ENCODE measurements around the gene TIMM22.

TIMM22 gene

GRCh38 chr17:1025733-1026598 lies 29.0 kb downstream of the TIMM22 start:
- no peak for DNase-seq

DNA sequence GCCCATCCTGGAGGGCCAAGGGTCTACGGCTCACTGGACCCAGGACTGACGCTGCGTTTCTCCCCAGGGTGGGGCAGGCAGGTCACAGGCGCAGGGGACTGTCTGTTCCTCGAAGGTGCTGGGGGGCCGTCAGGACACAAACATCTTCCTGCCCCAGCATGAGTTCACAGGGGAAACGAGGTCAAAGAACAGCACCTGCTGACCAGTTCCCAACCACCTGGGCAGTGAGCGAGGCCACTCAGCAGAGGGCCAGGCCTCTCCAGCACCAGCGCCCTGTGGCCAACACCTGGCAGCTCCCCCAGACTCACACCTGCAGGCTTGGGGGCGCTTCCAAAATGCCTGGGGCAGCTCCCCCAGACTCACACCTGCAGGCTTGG lies 29.7 kb downstream of the TIMM22 start:
- DNase-seq = no peak

GRCh38 chr17:1027044-1027443 lies 30.1 kb downstream of the TIMM22 start:
- DNase-seq = no peak

- DNase-seq = no peak
These were observed 32.4 kb downstream of the TIMM22 start for GRCh38 chr17:1029196-1029921.

GRCh38 chr17:1029922-1030644 lies 33.2 kb downstream of the TIMM22 start:
- no peak for DNase-seq

DNA sequence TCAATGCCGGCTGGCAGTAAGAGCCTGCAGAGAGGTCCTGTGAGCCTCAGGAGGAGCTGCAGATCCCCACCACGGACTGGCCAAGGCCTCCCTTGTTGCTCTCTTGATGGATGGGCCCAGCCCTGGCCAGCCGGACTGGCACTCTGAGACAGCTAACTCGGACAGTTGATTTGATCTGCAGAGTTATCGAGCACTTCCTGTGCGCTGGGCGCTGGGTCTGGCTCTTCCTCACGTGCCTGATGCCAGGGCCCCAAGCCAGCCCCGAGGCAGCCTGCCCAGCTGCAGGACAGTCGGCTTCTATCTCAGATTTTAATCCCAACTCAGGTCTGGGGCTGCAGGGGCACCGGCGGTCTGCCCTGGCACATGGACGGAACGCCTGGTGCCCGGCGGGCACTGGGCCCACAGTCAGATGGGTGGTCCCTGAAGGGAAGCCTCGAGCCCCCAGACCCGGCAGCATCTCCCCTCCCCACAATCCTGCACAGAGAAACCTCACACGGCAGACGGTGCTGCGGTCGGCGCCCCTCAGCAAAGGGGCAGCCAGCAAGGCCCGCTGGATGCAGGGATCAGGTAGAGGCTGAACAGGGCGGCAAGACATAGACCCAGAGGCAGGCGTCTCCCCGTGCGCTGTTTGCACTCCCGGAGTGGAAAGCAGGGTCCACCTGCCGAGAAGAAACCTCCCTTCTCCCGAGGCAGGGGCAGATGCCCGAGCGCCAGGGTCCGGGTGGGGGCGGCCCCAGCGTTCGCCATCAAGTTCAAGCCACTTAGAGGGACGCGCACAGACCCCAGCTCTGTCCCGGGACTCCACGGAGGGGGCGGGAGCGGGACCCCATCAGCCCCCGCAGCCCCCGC lies 34.0 kb downstream of the TIMM22 start:
- no peak for DNase-seq

DNA sequence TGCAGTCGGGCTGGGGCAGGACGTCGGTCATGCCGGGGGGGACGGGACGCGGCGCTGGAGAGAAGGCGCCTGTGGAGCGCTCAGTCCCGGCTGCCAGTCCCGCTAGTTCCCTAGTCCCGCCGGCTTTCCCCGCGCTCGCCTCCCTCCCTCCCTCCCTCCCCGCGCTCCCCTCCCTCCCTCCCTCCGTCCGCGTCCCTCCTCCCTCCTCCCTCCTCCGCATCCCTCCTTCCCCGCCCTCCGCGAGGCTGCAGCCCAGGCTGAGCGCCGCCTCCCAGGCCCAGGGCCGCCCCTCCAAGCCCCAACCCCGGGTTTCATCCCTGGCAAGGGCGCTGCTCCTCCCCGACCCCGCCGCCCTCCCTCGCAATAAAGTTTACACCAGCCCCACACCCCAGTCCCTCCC lies 34.8 kb downstream of the TIMM22 start:
- no peak for DNase-seq

- no peak for DNase-seq
These were observed 35.5 kb downstream of the TIMM22 start for GRCh38 chr17:1032391-1032790.

DNA sequence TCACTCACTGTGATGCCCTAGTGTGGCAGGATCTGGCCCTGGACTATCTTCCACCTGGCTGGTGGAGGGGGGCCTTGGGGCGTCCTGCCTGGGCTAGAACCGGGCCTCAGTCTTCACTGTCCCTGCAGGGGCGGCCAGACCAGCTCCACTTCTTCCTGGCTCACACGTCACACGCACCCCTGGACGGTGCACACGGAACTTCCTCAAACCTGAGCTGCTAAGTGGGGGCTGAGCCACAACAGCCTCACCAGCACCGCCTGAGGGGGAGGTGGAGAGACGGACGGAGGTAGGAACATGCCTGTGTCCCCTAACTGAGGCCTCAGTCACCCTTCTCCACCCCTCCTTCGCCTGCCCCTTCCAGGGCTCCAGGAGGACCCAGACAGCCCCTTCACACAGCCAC lies 36.6 kb downstream of the TIMM22 start:
- DNase-seq = no peak

GRCh38 chr17:1034652-1035210 lies 37.8 kb downstream of the TIMM22 start:
- no peak for DNase-seq

- DNase-seq = no peak
These were observed 38.7 kb downstream of the TIMM22 start for GRCh38 chr17:1035546-1036170.

DNA sequence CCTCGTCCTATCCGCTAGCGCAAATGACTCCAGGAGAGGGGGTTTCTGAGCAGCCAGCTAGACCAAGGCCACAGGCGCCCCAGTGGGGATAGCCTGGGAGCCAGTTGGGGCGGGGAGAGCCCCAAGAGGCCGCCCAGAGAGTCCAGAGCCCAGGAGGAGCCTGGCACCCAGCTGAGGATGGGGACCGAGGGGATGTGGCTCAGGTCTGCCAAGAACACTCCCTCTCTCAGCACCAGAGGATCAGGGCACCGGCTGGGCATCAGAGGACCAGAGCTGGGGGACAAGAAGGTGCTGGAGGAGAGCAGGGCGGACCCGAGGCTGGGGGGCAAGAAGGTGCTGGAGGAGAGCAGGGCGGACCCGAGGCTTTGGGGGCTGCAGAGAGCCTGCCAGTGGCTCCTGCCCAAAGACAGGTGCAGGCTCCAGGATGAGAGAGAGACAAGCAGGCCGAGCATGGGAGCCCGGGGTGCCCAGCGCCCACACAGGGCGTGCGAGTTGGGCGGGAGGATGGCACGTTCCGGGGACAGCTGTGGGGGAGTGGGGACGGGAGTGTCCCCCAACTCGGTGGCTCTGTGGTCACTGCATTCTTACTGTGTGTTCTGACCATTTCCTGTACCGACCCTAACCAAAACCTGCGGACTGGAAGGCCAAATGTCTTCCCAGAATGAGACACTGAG lies 39.4 kb downstream of the TIMM22 start:
- DNase-seq = no peak

DNA sequence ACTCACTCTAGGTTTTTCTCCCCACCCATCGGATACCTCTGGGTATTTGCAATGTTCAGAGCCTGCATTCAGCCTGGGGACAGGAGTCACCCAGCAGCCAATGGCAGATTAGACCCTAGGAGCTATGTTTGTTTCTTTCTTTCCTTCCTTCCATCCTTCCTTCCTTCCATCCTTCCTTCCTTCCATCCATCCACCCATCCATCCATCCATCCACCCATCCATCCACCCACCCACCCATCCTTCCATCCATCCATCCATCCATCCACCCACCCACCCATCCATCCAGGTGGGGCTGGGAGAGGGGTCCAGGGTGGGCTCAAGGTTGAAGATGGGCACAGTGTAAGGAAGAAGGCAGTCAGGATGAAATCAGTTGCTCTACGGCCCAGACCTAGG lies 39.9 kb downstream of the TIMM22 start:
- no peak for DNase-seq

DNA sequence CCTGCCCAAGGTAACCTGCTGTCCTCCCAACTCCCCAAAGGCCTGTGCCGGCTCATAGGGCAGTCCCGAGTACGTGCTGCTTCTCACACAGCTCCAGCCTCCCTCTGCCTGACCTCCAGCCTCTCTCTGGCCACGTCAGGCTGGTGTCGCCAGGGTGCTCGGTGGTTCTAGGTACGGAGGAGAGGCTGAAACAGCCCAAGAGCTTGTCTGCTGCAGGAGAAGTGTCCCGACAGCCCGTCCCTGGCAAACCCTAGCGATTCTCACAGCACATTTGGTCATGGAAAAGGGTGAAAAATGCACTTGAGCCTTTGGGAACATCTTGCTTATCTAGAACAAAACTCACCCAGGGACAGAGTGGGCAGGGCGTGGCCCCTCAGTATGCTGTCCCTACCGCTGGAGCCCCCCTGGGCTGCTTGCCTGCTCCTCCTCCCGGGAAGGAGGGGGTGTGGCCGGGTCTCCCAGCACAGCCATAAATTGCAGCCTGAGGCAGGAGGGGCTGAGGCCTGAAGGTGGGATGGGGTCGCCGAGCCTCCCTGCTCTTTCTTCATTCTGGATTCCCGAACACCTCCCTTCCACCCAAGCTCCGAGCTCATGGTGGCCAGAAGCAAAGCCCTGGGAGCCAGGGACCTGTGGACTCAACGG lies 40.4 kb downstream of the TIMM22 start:
- no peak for DNase-seq

GRCh38 chr17:1038459-1039122 lies 41.7 kb downstream of the TIMM22 start:
- DNase-seq = no peak

GRCh38 chr17:1039123-1039507 lies 42.2 kb downstream of the TIMM22 start:
- DNase-seq = no peak

GRCh38 chr17:1039511-1040215 lies 42.7 kb downstream of the TIMM22 start:
- DNase-seq = no peak

DNA sequence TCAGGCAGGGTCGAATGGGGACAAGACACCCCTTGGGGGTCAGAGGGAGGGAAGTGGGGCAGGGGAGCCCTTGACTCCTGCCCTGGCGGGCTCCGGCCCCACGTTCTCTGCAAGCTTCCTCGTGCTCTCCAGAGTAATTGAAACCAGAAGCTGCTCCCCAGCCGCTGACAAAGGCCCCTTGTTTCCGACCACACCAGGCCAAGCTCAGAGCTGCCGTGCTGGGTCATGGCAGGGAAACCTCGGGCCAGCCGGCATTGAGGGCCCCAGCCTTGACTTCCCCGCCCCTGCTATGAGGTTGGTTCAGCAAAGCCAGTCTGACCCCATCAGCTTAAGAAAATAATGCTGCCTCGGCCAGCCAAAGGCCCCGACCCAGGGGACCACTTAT lies 43.3 kb downstream of the TIMM22 start:
- no peak for DNase-seq

DNA sequence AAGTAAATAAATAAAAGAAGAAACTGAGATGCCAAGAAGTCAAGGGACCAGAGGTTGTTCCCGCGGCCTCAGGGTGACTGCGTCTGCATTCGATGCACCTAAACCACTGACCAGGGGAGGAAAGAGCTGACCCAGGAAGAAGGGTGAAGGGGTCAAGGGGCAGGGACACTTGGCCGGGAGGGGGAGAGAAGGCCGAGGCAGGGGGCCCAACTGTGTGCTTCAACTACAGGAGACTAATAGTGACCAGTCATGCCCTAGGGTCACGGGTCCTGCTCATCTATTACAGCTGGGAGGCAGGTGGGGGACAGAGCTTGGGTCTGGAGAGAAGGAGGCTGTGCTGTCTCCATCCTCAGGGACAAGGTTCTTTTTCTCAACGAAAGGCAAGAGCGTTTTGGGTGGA lies 44.8 kb downstream of the TIMM22 start:
- DNase-seq = no peak

DNA sequence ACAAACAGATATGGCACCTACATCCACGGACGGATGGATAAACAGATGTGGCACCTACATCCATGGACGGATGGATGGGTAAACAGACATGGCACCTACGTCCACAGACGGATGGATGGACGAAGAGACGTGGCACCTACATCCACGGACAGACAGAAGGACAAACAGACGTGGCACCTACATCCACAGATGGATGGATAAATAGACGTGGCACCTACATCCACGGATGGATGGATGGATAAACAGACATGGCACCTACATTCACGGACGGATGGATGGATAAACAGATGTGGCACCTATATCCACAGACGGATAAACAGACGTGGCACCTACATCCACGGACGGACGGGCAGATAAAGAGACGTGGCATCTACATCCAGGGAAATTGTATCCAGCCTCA lies 45.6 kb downstream of the TIMM22 start:
- no peak for DNase-seq
